SW480 (cell line): ENCODE results near the gene XIRP1.

ENCODE experiments used
- DNase-seq: peaks from one replicate; pipeline ENCODE4 v3.0.0-alpha.2; 2016; ENCODE audit warnings: low spot score

XIRP1 gene

DNA sequence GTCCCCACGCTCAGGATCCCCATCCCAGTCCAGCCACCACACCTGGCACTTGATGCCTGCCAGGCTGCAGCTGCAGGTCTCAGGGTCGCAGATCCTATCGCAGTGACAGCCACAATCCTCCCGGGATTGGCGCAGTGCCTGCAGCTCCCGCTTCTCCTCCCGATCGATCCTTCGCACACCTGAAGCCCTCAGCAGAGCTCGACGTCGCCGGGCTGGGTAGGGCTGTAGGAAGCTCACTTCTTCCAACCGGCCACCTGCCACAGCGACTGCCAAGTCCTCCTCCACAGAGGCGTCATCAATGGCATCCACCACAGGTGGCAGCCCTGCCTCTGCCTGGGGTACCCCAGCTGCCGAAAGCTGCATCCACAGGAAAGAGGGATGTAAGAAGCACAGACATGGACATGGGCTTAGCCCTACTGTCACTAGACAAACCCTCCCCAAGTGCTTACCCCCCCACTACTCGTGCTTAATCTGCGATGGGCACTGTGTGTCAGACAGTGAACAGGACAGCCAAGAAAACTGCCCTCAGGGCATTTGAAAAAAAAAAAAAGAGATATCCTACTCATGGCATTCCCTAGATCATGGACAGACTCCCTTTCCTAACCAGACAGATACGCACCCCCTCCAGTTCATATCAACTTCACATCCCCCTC lies 48.2 kb downstream of the XIRP1 start:
- no peak for DNase-seq

DNA sequence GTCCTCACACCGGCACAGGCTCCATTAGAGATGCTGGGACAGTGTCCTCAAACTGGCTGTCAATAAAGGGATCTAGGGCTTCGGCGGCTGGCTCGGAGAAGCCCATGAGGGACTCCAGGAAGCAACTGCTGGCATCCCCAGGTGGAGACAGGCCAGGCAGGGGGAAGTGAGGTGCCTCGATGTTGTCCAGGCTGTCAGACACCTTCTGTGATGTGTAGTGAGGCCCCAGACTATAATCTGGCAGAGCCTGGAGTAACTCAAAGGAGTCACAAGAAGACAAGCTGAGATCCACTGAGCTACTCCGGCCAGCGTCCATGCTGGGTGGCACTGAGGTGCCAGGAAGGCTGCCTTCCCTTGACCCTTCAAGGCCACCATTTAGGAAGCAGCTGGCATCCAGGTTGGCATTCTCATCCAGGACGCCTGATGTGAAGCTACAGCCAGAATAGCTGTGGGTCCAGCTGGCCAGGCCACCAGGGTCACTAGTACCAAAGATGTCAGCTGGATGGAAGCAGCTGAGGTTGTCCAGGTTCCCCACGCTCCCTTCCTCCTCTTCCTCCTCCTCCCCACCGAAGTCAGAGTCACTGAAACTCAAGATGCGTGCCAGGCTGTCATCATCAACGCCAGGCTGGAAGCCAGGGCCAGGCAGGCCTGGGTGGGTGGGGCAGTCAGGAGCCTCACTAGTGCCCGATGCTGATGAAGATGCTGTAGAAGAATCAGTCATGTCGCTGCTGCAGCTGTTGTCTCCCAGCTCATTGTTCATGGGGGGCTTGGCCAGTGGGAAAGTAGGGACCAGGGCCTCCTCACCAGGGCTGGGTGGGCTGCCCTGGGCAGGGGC lies 49.1 kb downstream of the XIRP1 start:
- DNase-seq = no peak

DNA sequence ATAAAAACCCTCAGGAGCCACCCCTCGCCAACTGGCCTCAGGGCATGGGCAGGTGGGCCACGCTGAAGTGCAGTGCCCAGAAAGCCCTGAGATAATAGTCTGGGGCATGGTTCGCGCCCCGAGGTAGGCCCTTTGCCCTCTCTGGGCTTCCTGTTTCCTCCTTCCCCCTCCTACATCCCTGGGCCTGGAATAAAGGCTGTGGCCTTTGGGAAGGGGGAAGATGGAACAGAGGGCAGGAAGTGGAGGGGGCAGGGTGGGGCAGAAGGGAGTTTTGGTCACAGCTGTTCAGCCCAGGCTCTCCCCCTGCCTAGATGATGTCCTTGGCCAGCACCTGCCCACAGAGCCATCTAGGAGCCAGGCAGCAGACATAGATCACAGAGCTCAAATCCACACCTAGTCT lies 50.3 kb downstream of the XIRP1 start:
- DNase-seq = no peak

DNA sequence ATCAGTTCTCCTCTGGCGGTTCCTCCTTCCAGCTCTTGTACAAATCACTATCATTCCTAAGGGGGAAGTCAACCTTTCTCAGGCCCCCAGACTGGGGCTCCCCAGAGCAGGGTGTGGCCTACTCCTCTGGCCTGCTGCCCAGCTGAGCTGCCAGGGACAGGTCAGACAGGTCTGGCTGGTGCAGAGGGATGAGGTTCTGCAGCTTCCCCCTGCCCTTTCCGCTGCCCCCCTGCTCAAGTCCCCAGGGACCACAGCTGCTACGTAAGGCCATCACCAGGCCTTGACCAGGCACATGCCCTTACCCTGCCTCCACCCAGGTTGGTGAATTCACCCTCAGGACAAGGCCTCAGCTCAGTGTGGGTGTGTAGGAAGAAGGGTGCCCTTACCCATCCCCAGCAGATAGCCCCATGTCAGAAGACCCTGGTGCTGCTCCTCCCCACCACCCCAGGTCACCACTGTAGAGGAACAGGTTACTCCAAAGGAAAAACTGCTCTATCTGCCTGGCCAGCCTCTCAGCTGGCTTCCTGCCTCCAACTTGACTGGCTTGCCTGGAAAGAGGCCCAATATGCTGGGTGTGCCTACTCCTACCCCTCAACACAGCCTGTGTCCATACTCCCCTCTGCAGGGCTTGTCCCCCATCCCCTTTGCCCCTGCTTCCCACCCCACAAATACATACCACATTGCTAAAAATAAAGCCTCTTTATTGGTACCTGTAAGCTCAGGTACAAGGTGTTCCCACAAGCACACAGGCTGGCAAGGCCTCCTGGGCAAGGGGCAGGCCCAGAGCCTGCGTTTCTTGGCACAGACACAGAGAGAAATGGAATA lies 51.0 kb downstream of the XIRP1 start:
- DNase-seq = no peak

DNA sequence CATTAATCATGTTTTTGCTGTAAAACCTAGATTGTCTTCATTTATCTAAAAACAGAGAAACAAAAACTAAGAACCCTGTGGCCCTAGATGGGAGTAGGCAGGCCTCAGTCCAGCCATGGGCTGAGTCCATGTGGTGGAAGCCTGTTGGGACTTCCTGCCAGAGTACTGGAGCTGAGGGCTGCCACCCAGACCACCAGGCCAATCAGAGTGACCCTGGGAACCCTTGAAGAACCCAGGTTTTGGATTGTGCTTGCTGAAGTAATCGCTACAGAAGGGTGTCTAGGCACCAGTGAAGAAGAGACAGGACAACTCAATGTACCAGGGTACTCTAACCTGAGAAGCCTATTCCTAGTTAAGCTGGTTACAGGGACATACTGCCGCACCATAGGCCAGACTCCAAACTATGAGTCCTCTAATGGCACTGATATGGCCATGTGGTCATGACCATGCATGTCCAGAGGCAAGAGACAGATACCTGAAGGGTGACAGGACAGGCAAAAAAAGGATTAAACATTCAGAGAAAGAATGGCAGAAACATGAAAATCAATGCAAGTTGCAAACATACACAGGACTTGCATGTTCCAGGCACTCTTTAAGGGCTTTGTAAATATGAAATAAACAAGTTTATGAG lies 51.9 kb downstream of the XIRP1 start:
- DNase-seq = no peak

DNA sequence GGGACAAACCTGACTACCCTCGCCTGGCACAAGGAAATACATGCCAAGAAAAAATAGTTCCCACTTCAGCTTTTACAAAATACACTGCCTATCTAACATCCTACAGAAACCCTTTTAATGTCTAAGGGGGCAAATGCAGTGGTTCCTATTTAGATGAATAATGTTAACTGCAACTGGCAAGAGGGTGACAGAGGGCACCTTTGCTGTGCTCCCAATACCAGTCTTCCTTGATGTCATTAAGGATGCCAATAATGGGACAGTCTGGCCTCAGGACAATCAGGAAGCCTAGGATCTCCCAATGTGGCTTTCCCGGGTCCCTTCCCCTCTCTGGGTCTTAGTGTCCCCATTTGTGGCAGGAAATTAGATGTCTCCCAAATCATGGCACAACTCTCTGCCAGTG lies 53.0 kb downstream of the XIRP1 start:
- no peak for DNase-seq

DNA sequence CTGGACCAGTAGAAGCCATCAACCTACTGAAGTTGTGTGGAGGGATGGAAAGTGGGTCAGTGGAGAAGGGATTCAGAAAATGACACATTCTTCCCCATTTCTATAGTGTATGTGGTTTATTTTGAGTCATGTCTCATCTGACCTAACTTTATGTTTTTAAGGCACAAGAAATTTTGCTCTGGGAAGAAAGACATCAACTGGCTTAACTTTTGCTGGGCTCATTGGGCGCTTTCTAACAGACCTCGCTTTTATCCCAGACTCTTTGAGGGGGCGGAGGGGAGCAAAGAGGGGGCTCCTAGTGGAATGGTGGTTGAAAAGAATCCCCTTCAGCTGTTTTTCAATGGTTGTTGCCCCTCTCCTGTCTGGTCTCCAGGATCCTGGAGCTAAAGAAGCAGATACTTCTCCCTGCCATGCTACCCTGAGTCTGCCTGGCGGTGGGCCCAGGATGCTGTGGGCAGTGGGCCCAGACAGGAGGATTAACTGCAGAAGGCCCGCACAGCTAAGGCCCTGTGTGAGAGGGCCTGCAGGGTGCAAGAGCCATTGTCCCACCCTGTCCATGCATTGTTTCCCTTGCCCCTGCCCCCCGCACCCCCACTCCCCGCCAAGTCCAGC lies 53.5 kb downstream of the XIRP1 start:
- no peak for DNase-seq

DNA sequence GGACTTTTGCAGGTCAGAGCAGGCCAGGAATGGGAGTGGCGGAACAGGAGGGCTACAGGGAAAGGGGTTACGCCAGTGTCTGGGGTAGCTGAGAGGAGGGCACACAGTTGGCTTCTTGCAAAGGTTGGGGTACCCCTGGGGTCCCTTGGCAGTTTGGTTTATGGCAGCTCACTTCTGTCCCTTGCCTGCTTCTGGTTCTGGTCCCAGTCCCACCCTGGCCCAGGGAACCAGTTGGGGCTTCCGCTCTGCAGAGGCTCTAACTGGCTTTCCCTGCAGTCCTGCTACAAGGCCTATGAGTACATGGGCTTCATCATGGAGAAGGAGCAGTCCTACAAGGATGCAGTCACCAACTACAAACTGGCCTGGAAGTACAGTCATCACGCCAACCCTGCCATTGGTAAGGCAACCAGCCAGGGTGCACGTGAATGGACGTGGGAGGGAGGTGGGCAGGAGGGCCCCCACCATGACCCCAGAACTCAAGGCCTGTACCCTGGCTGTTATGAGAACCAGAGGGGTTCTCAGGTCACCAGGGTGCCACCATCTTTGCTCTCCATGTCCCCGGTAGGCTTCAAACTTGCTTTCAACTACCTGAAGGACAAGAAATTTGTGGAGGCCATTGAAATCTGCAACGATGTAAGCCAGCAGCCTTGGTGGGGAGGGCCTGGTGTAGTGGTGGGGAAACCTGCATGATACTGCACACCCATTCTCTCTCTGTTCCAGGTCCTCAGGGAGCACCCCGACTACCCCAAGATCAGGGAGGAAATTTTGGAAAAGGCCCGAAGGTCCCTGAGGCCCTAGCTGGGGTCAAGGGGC lies 54.2 kb downstream of the XIRP1 start:
- DNase-seq = no peak

DNA sequence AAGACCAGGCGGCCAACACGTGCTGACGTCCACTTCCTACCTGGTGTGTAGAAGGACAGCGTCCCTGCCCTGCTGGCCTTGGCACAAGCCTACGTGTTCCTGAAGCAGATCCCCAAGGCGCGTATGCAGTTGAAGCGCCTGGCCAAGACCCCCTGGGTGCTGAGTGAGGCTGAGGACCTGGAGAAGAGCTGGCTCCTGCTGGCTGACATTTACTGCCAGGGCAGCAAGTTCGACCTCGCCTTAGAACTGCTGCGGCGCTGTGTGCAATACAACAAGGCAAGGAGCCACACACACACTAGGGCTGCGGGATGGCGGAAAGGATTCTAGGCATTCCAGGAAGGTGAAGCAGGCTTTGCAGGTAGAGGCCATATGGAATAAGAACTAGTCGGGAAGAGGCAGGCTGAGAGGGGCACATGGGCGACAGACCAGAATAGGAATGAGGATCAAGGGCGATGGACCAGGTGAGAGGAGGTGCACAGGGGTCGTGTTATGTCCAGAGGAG lies 54.9 kb downstream of the XIRP1 start:
- no peak for DNase-seq

DNA sequence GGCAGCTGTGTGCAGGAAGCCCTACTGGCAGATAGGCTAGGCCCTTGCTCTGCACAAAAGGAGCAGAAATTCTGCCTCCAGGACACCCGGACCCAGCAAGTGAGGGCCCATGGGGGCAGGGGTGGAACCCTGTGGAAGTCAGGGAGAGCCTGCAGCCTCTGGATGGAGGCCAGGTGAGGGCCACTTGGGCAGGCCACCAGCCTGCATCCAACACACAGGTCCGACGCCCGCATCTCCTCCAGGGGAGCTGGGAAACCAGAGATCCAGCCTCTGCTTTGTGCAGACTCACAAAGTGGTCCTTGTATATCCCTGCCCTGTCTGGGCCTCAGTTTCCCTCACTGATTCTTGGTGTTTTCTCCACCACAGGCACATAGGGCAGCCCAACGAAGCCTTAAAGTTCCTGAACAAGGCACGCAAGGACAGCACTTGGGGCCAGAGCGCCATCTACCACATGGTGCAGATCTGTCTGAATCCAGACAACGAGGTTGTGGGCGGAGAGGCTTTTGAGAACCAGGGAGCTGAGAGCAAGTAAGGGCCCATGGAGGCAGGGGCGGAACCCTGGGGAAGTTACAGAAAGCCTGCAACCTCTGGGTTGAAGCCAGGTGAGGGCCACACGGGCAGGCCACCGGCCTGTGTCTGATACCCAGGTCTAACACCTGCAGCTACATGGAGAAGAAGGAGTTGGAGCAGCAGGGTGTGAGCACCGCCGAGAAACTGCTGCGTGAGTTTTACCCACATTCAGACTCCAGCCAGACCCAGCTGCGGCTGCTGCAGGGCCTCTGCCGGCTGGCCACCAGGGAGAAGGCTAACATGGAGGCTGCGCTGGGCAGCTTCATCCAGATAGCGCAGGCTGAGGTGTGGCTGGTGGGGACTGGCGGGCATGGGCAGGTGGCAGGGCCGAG lies 55.6 kb downstream of the XIRP1 start:
- DNase-seq = no peak

DNA sequence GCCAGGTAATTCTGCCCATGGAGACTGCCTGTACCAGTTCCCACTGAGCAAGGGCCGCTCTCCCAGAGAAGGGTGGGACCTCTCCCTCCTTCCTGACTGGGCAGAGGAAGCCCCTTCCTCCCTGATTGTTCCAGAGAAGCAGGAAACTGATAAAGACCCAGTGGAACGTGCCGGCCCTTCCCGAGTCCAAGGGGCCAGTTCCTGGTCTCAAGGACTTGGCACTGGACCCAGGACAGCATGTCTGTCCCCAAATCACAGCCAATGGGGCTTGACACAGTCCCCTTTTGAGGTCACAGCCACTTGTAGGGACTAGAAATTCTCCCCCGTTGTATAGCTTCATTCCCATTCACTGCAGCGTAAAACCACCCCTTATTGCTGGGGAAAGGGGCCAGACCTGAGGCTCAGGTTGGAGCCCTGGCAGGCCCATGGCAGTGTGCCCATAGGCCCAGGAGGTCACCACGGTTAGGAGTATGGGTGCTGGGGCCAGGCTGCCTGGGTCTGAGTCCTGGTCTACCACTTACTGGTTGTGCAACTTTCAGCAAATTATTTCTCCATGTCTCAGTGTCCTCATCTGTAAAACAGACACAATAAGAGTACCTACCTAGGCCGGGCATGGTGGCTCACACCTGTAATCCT lies 57.1 kb downstream of the XIRP1 start:
- DNase-seq = no peak

DNA sequence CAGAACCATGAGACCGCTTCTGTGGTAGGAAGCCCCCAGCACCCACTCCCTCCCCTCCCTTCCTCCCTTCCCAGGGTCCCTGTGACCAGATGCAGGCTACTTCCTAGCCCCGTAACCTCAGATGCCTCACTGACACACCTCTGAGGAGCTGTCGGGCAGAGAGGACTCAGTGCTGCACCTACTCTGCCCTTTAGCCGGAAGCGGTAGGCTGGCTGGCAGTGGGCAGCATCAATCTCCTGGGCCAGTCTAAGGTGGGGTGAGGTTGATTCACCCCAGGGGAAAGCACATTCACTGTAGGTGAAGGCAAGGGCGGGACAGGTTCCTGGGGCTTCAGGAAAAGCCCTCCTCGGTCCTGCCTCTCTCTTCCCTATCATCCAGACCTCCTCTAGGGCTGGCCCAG lies 58.1 kb downstream of the XIRP1 start:
- no peak for DNase-seq

DNA sequence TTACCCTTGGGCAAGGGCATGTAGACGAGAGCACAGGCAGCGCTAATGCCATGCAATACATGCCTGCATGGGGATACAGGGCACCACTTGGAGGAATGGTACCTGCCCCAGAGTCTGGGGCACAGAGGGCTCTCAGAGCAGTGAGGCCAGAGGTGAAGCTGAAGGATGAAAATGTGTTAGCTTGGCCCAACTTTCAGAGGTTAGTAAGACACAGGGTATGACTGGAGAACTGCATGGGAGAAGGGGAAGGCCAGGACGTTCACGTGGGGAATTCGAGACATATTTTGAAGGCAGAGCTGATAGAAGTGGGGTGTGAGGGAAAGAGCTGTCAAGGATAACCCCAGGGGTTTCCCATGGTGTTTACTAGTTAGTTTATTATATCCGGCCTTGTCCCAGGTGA lies 58.6 kb downstream of the XIRP1 start:
- no peak for DNase-seq
